ENCODE results near the gene SDHAF2. TPM values are rescaled to one million over a fixed set of nuclear protein-coding genes. Genes with fewer than 3 reads are reported as not detected.

Gene SDHAF2
- total RNA-seq, 1 experiment from 2014 or later: 49.1 TPM

GRCh38 chr11:61495801-61496601 lies 66.1 kb downstream of the SDHAF2 start:
- ChIA-PET POLR2A (ENCODE audit: low non-redundant PET) (no interaction called here), CTCF (no interaction called here)
- H3K4me3 ChIP-seq (ENCODE audit: low read depth, low read length, poor library complexity, severe bottlenecking): no peak overlapping the region
- intact Hi-C loops (cut with micrococcal nuclease; ENCODE audit: unreplicated experiment): no loop called here
- no peak overlapping the region for H3K27ac ChIP-seq (ENCODE audit: low read depth, low read length, poor library complexity, severe bottlenecking)
- H3K36me3 ChIP-seq (ENCODE audit: insufficient read depth, low read length, poor library complexity, severe bottlenecking): no peaks in the 10 kb centered on the region
- no peaks in the 10 kb centered on the region for H3K9me3 ChIP-seq (ENCODE audit: low read depth, low read length, poor library complexity, severe bottlenecking)
- H3K4me1 ChIP-seq (ENCODE audit: insufficient read depth, low read length, poor library complexity, severe bottlenecking): peaks cover 10% of the 10 kb centered on the region
- no peak for DNase-seq (ENCODE audit: low spot score)
- no TSS peak for BruUV-seq (replicated peaks)
- TF ChIP-seq EZH2 (IDR thresholded peaks at IDR 0.05; ENCODE audit: borderline replicate concordance, low read depth, low read length, poor library complexity, severe bottlenecking) (no peak), CTCF (conservative IDR thresholded peaks at IDR 0.05; ENCODE audit: low read depth, low read length) (no peak)
- H3K27me3 ChIP-seq (replicated peaks; ENCODE audit: insufficient read depth, low read depth, low read length, poor library complexity): no peaks in the 10 kb centered on the region

Other genes with a start within 250 kb of the SDHAF2 start
- gene PGA3, start 226.6 kb upstream of the SDHAF2 start, total RNA-seq (2021): not detected in 2 replicates
- not detected in 2 replicates for gene PGA4, start 207.8 kb upstream of the SDHAF2 start, total RNA-seq (2021)
- not detected in 2 replicates for gene PGA5, start 188.9 kb upstream of the SDHAF2 start, total RNA-seq (2021)
- gene VWCE, start 134.8 kb upstream of the SDHAF2 start, total RNA-seq (2021): 8.0 and 8.6 TPM in 2 replicates
- gene DDB1, start 97.0 kb upstream of the SDHAF2 start, total RNA-seq (2021): 305 and 307 TPM in 2 replicates
- gene TKFC, start 96.9 kb upstream of the SDHAF2 start, total RNA-seq (2021): 82.3 and 94.2 TPM in 2 replicates
- 42.1 and 54.7 TPM in 2 replicates for gene CYB561A3, start 68.2 kb upstream of the SDHAF2 start, total RNA-seq (2021)
- gene TMEM138, start 67.8 kb upstream of the SDHAF2 start, total RNA-seq (2021): 58.8 and 82.8 TPM in 2 replicates
- gene TMEM216, start 37.5 kb upstream of the SDHAF2 start, total RNA-seq (2021): 11.5 and 11.6 TPM in 2 replicates
- gene CPSF7, start 149 bp upstream of the SDHAF2 start, total RNA-seq (2021): 160 and 162 TPM in 2 replicates
- 17.3 and 17.4 TPM in 2 replicates for gene LRRC10B, start 78.6 kb downstream of the SDHAF2 start, total RNA-seq (2021)
- gene SYT7, start 151.0 kb downstream of the SDHAF2 start, total RNA-seq (2021): 1.3 and 2.0 TPM in 2 replicates